ENCODE measurements around the gene BAZ1B. TPM values are rescaled to one million over a fixed set of nuclear protein-coding genes. Genes with fewer than 3 reads are reported as not detected.
"Not testable (repeated sequence)": the region's sequence is repeated elsewhere in the genome, so short reads cannot be mapped to it uniquely, and the experiment has no call there.

The BAZ1B gene
- total and polyA plus RNA-seq, 4 donors = 19.9 to 65.0 (median 32.9) TPM

- DNase-seq = no peak
- Histone ChIP-seq H3K9ac (ENCODE audit: insufficient read depth in 1 of 2, low read length in 2 of 2) (no peak overlapping the region), H3K4me3 (no peak overlapping the region)
Measured at GRCh38 chr7:73424489-73424885, 97.6 kb downstream of the BAZ1B start.

GRCh38 chr7:73423519-73424488 lies 98.3 kb downstream of the BAZ1B start:
- Histone ChIP-seq H3K9ac (ENCODE audit: insufficient read depth in 1 of 2, low read length in 2 of 2) (no peak overlapping the region), H3K4me1 (ENCODE audit: control insufficient read depth in 5 of 5, insufficient read depth in 5 of 5, low read length in 5 of 5) (peaks cover 0 to 3% (median 0%) of the 10 kb centered on the region in 5 donors), H3K27me3 (ENCODE audit: control insufficient read depth in 3 of 3, insufficient read depth in 3 of 3, low read length in 2 of 3) (no peaks in the 10 kb centered on the region), H3K4me3 (no peak overlapping the region), H3K36me3 (ENCODE audit: control insufficient read depth in 4 of 4, insufficient read depth in 4 of 4, low read length in 4 of 4) (no peaks in the 10 kb centered on the region), H3K27ac (ENCODE audit: low read depth in 1 of 2, low read length in 1 of 2) (no peak overlapping the region), H3K9me3 (ENCODE audit: control insufficient read depth in 4 of 4, insufficient read depth in 3 of 4, low read length in 3 of 4) (peaks cover 0 to 8% (median 0%) of the 10 kb centered on the region in 4 donors)
- DNase-seq (peak in 2 of 3 donors; percentile 59 to 69), ATAC-seq (ENCODE audit: insufficient read depth, low FRiP score) (no peak)
- WGBS, 2 donors = 33 to 34% methylated on average over 48 to 52 of the region's 52 CpGs
- TF ChIP-seq CTCF (IDR thresholded peaks at IDR 0.05; ENCODE audit: control extremely low read depth, extremely low read depth) = no peak

More at GRCh38 chr7:73424489-73424885, 97.6 kb downstream of the BAZ1B start:
- ATAC-seq (ENCODE audit: insufficient read depth, low FRiP score) = no peak
- Histone ChIP-seq H3K4me1 (ENCODE audit: control insufficient read depth in 5 of 5, insufficient read depth in 5 of 5, low read length in 5 of 5) (peaks cover 0 to 10% (median 0%) of the 10 kb centered on the region in 5 donors), H3K27me3 (ENCODE audit: control insufficient read depth in 3 of 3, insufficient read depth in 3 of 3, low read length in 2 of 3) (no peaks in the 10 kb centered on the region), H3K27ac (ENCODE audit: low read depth in 1 of 2, low read length in 1 of 2) (no peak overlapping the region), H3K9me3 (ENCODE audit: control insufficient read depth in 4 of 4, insufficient read depth in 3 of 4, low read length in 3 of 4) (peaks cover 0 to 8% (median 0%) of the 10 kb centered on the region in 4 donors), H3K36me3 (ENCODE audit: control insufficient read depth in 4 of 4, insufficient read depth in 4 of 4, low read length in 4 of 4) (no peaks in the 10 kb centered on the region)
- no peak for TF ChIP-seq CTCF (IDR thresholded peaks at IDR 0.05; ENCODE audit: control extremely low read depth, extremely low read depth)
- WGBS, 2 donors = 90 to 93% methylated on average over 11 of the region's 11 CpGs

- not testable (repeated sequence) for H3K27ac ChIP-seq (ENCODE audit: low read depth in 1 of 2, low read length in 1 of 2); ATAC-seq (ENCODE audit: insufficient read depth, low FRiP score)
- 73 to 76% methylated on average over 8 of the region's 8 CpGs for WGBS, 2 donors
Measured at GRCh38 chr7:73420610-73421009, 101.5 kb downstream of the BAZ1B start.

GRCh38 chr7:73420016-73420415 lies 102.1 kb downstream of the BAZ1B start:
- not testable (repeated sequence) for H3K9ac ChIP-seq (ENCODE audit: insufficient read depth in 1 of 2, low read length in 2 of 2); H3K36me3 ChIP-seq (ENCODE audit: control insufficient read depth in 4 of 4, insufficient read depth in 4 of 4, low read length in 4 of 4); H3K4me3 ChIP-seq; H3K4me1 ChIP-seq (ENCODE audit: control insufficient read depth in 5 of 5, insufficient read depth in 5 of 5, low read length in 5 of 5); H3K9me3 ChIP-seq (ENCODE audit: control insufficient read depth in 4 of 4, insufficient read depth in 3 of 4, low read length in 3 of 4); ATAC-seq (ENCODE audit: insufficient read depth, low FRiP score); H3K27me3 ChIP-seq (ENCODE audit: control insufficient read depth in 3 of 3, insufficient read depth in 3 of 3, low read length in 2 of 3); H3K27ac ChIP-seq (ENCODE audit: low read depth in 1 of 2, low read length in 1 of 2)
- 21 to 27% methylated on average over 8 of the region's 8 CpGs for WGBS, 2 donors
- peak; percentile 55 to 67 (median 61) for DNase-seq

More at GRCh38 chr7:73420610-73421009, 101.5 kb downstream of the BAZ1B start:
- not testable (repeated sequence) for H3K9me3 ChIP-seq (ENCODE audit: control insufficient read depth in 4 of 4, insufficient read depth in 3 of 4, low read length in 3 of 4); H3K4me1 ChIP-seq (ENCODE audit: control insufficient read depth in 5 of 5, insufficient read depth in 5 of 5, low read length in 5 of 5); H3K36me3 ChIP-seq (ENCODE audit: control insufficient read depth in 4 of 4, insufficient read depth in 4 of 4, low read length in 4 of 4); H3K4me3 ChIP-seq; H3K9ac ChIP-seq (ENCODE audit: insufficient read depth in 1 of 2, low read length in 2 of 2); DNase-seq; H3K27me3 ChIP-seq (ENCODE audit: control insufficient read depth in 3 of 3, insufficient read depth in 3 of 3, low read length in 2 of 3)
